Measurements from ENCODE around the gene SPTBN4.

SPTBN4 gene

GRCh38 chr19:40619333-40620160 is 152.7 kb downstream of the SPTBN4 start:
- Histone ChIP-seq H3K27ac (no peak overlapping the region), H3K9me3 (ENCODE audit: severe bottlenecking) (no peaks in the 10 kb centered on the region), H3K27me3 (ENCODE audit: insufficient read depth, low read depth, severe bottlenecking) (no peaks in the 10 kb centered on the region), H3K36me3 (peaks cover 63% of the 10 kb centered on the region), H3K4me3 (ENCODE audit: low read depth, low read length) (no peak overlapping the region)
- DNase-seq = no peak
- TF ChIP-seq CTCF (IDR thresholded peaks at IDR 0.05; ENCODE audit: low read depth, low read length) = no peak

- Histone ChIP-seq H3K27me3 (ENCODE audit: insufficient read depth, low read depth, severe bottlenecking) (no peaks in the 10 kb centered on the region), H3K4me3 (ENCODE audit: low read depth, low read length) (no peak overlapping the region), H3K27ac (no peak overlapping the region), H3K9me3 (ENCODE audit: severe bottlenecking) (no peaks in the 10 kb centered on the region), H3K36me3 (peaks cover 59% of the 10 kb centered on the region)
- no peak for DNase-seq
- TF ChIP-seq CTCF (IDR thresholded peaks at IDR 0.05; ENCODE audit: low read depth, low read length) = no peak
These were observed 153.3 kb downstream of the SPTBN4 start for GRCh38 chr19:40620161-40620485.

GRCh38 chr19:40621283-40621682 is 154.5 kb downstream of the SPTBN4 start:
- no peak for TF ChIP-seq CTCF (IDR thresholded peaks at IDR 0.05; ENCODE audit: low read depth, low read length)
- no peak overlapping the region for H3K4me3 ChIP-seq (ENCODE audit: low read depth, low read length)
- H3K36me3 ChIP-seq = peaks cover 59% of the 10 kb centered on the region

DNA sequence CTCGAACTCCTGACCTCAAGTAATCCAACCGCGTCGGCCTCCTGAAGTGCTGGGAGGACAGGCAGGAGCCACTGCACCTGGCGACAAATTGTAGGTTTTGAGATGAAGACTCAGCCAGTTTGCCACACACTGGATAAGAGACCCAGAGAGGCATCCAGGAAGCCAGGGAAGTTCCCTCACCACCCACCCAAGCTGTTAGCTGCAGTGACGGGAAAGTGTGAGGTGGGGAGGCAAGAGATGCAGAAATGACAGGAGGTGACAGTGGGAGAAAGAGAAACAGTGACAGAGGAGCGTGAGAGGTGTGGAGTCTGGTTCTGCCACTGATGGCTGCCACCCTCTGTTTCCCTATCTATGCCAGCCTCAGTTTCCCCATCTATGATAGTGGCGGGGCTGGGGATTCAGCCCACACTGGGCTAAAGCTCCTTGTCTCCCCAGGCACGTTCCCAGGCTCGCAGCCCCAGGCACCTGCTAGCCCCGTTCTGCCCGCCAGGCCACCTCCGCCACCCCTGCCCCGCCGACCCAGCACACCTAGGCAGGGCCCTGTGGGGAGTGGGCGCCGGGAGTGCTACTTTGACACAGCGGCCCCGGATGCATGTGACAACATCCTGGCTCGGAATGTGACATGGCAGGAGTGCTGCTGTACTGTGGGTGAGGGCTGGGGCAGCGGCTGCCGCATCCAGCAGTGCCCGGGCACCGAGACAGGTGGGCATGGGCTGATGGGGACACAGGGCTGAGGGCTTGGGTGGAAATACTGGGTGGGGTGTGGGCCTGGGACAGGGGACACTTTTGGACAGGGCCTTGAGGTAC is 155.4 kb downstream of the SPTBN4 start:
- Histone ChIP-seq H3K27ac (no peak overlapping the region), H3K4me3 (ENCODE audit: low read depth, low read length) (no peak overlapping the region), H3K27me3 (ENCODE audit: insufficient read depth, low read depth, severe bottlenecking) (no peaks in the 10 kb centered on the region), H3K36me3 (peaks cover 56% of the 10 kb centered on the region), H3K9me3 (ENCODE audit: severe bottlenecking) (no peaks in the 10 kb centered on the region)
- TF ChIP-seq CTCF (IDR thresholded peaks at IDR 0.05; ENCODE audit: low read depth, low read length) = no peak
- DNase-seq = no peak

More at GRCh38 chr19:40621283-40621682, 154.5 kb downstream of the SPTBN4 start:
- no peaks in the 10 kb centered on the region for H3K27me3 ChIP-seq (ENCODE audit: insufficient read depth, low read depth, severe bottlenecking)
- no peak for DNase-seq
- no peaks in the 10 kb centered on the region for H3K9me3 ChIP-seq (ENCODE audit: severe bottlenecking)
- no peak overlapping the region for H3K27ac ChIP-seq

- Histone ChIP-seq H3K36me3 (peaks cover 60% of the 10 kb centered on the region), H3K9me3 (ENCODE audit: severe bottlenecking) (no peaks in the 10 kb centered on the region), H3K4me3 (ENCODE audit: low read depth, low read length) (no peak overlapping the region), H3K27ac (no peak overlapping the region), H3K27me3 (ENCODE audit: insufficient read depth, low read depth, severe bottlenecking) (no peaks in the 10 kb centered on the region)
- DNase-seq = no peak
- TF ChIP-seq CTCF (IDR thresholded peaks at IDR 0.05; ENCODE audit: low read depth, low read length) = no peak
These were observed 155.9 kb downstream of the SPTBN4 start for GRCh38 chr19:40622773-40623075.
